Brain microvascular endothelial cell (primary cell): ENCODE data around the gene KLRK1.
"Not testable (repeated sequence)": the region's sequence is repeated elsewhere in the genome, so short reads cannot be mapped to it uniquely, and the experiment has no call there.

Experiments used
- DNase-seq: peaks from one replicate; pipeline ENCODE4 v3.0.0-alpha.2; 2020
- H3K27ac ChIP-seq: fragments of 250-450 bp; sonication (Bioruptor Pico); 2 replicates; pipeline ENCODE4 v1.5.1; 2020; ENCODE audit warnings: mild to moderate bottlenecking, moderate library complexity
- H3K27me3 ChIP-seq: fragments of 250-450 bp; sonication (Bioruptor Pico); replicated peaks from 2 replicates; pipeline ENCODE4 v1.5.1; 2020; ENCODE audit warnings: mild to moderate bottlenecking
- H3K36me3 ChIP-seq: fragments of 250-450 bp; sonication (Bioruptor Pico); replicated peaks from 2 replicates; pipeline ENCODE4 v1.5.1; 2020; ENCODE audit warnings: mild to moderate bottlenecking
- H3K4me3 ChIP-seq: 2 replicates; pipeline ENCODE4 v1.5.1; 2011; ENCODE audit warnings: low read depth, mild to moderate bottlenecking, control low read depth, low read length, moderate library complexity
- CTCF ChIP-seq: IDR thresholded peaks from 2 replicates; pipeline ENCODE4 v1.5.1; 2011; ENCODE audit warnings: low read depth, mild to moderate bottlenecking, moderate library complexity, low read length, control low read depth, inconsistent platforms; ENCODE audit errors: missing control alignments
- in situ Hi-C: cut with HindIII; loops from 2 replicates; pipeline ENCODE4 v1.10.0; 2017; ENCODE audit warnings: low sequenced_read_pairs, low pct_ligation_motif_present

Gene KLRK1

DNA sequence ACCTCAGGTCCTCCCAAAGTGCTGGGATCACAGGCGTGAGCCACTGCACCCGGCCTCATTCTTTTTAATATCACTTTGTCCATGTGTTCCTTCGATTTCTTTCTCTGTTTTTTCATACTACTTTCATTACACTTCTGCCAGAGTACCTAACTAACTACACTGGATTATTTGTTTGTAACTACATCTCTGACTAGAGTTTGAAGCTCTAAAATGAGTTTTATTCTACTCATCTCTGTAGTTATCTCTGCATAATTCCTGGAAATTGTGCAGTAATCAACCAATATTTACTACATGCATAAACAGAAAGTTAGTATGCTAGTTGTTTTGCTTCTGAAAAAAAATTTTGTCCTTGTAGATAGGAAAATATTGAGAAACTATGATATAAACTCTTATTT is 15.2 kb downstream of the KLRK1 start:
- DNase-seq, result no peak
- H3K4me3 ChIP-seq, result no peak overlapping the region
- no peak for TF ChIP-seq CTCF
- in situ Hi-C loops, result no loop called here
- no peaks in the 10 kb centered on the region for H3K36me3 ChIP-seq
- no peak overlapping the region for H3K27ac ChIP-seq
- no peaks in the 10 kb centered on the region for H3K27me3 ChIP-seq

DNA sequence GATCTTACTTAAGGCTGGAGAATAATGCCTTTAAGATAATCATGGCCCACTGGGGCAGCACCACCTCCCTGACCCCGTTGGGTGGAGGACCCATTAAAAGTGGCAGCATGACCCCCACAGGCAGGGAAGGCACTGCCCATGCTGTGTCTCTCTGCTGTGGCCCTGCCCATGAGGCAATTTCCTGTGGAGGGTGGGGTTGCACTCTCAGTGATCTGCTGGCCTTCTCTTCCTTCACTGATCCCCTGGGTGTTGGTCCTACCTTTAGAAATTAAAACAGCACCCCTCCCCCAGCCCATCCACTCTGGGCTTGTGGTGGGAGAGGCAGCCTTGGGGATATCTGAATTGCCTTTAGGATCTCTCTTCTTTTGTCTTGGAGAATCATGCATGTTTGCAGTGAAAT is 17.3 kb downstream of the KLRK1 start:
- no peak for DNase-seq
- Histone ChIP-seq H3K36me3 (no peaks in the 10 kb centered on the region), H3K27me3 (no peaks in the 10 kb centered on the region), H3K4me3 (no peak overlapping the region), H3K27ac (no peak overlapping the region)
- in situ Hi-C loops, result no loop called here
- no peak for TF ChIP-seq CTCF

GRCh38 chr12:10371893-10372535 is 17.8 kb downstream of the KLRK1 start:
- H3K4me3 ChIP-seq, in situ Hi-C loops, DNase-seq, H3K36me3 ChIP-seq, H3K27ac ChIP-seq, H3K27me3 ChIP-seq: not testable (repeated sequence)

- in situ Hi-C loops, result no loop called here
- Histone ChIP-seq H3K4me3 (no peak overlapping the region), H3K36me3 (no peaks in the 10 kb centered on the region), H3K27ac (no peak overlapping the region), H3K27me3 (no peaks in the 10 kb centered on the region)
- no peak for DNase-seq
- TF ChIP-seq CTCF, result no peak
These were observed 20.1 kb downstream of the KLRK1 start for GRCh38 chr12:10369557-10370415.

- Histone ChIP-seq H3K27ac (no peak overlapping the region), H3K4me3 (no peak overlapping the region), H3K36me3 (no peaks in the 10 kb centered on the region), H3K27me3 (no peaks in the 10 kb centered on the region)
- DNase-seq, result no peak
- in situ Hi-C loops, result no loop called here
- no peak for TF ChIP-seq CTCF
These were observed 21.4 kb downstream of the KLRK1 start for GRCh38 chr12:10368206-10369171.

- in situ Hi-C loops, H3K4me3 ChIP-seq, H3K27me3 ChIP-seq, H3K36me3 ChIP-seq, DNase-seq, H3K27ac ChIP-seq: not testable (repeated sequence)
These were observed 22.1 kb downstream of the KLRK1 start for GRCh38 chr12:10367714-10368113.
